Measurements from ENCODE around the gene SLC6A3. TPM values are rescaled to one million over a fixed set of nuclear protein-coding genes. Genes with fewer than 3 reads are reported as not detected.

Gene SLC6A3
- total RNA-seq, 1 donor from 2014 or later: 0.16 TPM

- Mint-ChIP-seq H3K4me3 (no peak overlapping the region), H3K36me3 (ENCODE audit: low read depth) (peaks cover 4% of the 10 kb centered on the region), H3K27me3 (ENCODE audit: low read depth) (no peaks in the 10 kb centered on the region), H3K9me3 (no peaks in the 10 kb centered on the region), H3K27ac (ENCODE audit: unreplicated experiment) (no peak overlapping the region), H3K4me1 (peaks cover 4% of the 10 kb centered on the region)
- no peak for TF ChIP-seq CTCF (conservative IDR thresholded peaks at IDR 0.05)
- DNase-seq (ENCODE audit: low read depth, low spot score): no peak
Measured at GRCh38 chr5:1472964-1473628, 27.9 kb upstream of the SLC6A3 start.

- Mint-ChIP-seq H3K27me3 (ENCODE audit: low read depth) (no peaks in the 10 kb centered on the region), H3K4me3 (no peak overlapping the region), H3K4me1 (peaks cover 5% of the 10 kb centered on the region), H3K36me3 (ENCODE audit: low read depth) (peaks cover 4% of the 10 kb centered on the region), H3K9me3 (no peaks in the 10 kb centered on the region), H3K27ac (ENCODE audit: unreplicated experiment) (no peak overlapping the region)
- no peak for DNase-seq (ENCODE audit: low read depth, low spot score)
- TF ChIP-seq CTCF (conservative IDR thresholded peaks at IDR 0.05): no peak
Measured at GRCh38 chr5:1471997-1472963, 27.0 kb upstream of the SLC6A3 start.

- H3K4me3 Mint-ChIP-seq: no peak overlapping the region
- no peak for TF ChIP-seq CTCF (conservative IDR thresholded peaks at IDR 0.05)
- H3K9me3 Mint-ChIP-seq: no peaks in the 10 kb centered on the region
- H3K4me1 Mint-ChIP-seq: peaks cover 5% of the 10 kb centered on the region
- no peak for DNase-seq (ENCODE audit: low read depth, low spot score)
- no peaks in the 10 kb centered on the region for H3K27me3 Mint-ChIP-seq (ENCODE audit: low read depth)
- peaks cover 4% of the 10 kb centered on the region for H3K36me3 Mint-ChIP-seq (ENCODE audit: low read depth)
- peak overlapping the region; percentile 27 for H3K27ac Mint-ChIP-seq (ENCODE audit: unreplicated experiment)
Measured at GRCh38 chr5:1471240-1471853, 26.1 kb upstream of the SLC6A3 start.

GRCh38 chr5:1470762-1471211 is 25.5 kb upstream of the SLC6A3 start:
- DNase-seq (ENCODE audit: low read depth, low spot score): no peak
- peak overlapping the region; percentile 27 for H3K27ac Mint-ChIP-seq (ENCODE audit: unreplicated experiment)

More at GRCh38 chr5:1470762-1471211, 25.5 kb upstream of the SLC6A3 start:
- no peak for TF ChIP-seq CTCF (conservative IDR thresholded peaks at IDR 0.05)
- Mint-ChIP-seq H3K27me3 (ENCODE audit: low read depth) (no peaks in the 10 kb centered on the region), H3K4me1 (peaks cover 5% of the 10 kb centered on the region), H3K4me3 (no peak overlapping the region), H3K36me3 (ENCODE audit: low read depth) (peaks cover 7% of the 10 kb centered on the region), H3K9me3 (no peaks in the 10 kb centered on the region)
